Transverse colon (tissue), 4 donors: ENCODE results near the gene DCD. TPM values are rescaled to one million over a fixed set of nuclear protein-coding genes. Genes with fewer than 3 reads are reported as not detected.

ENCODE experiments used
- DNase-seq: peaks from one replicate; pipeline ENCODE4 v3.0.0-alpha.2; 2019
- H3K27ac ChIP-seq, 4 donors: fragments of 200-600 bp; sonication (generic); 2 replicates each; pipeline ENCODE4 v1.5.1; 2016 to 2018; ENCODE audit warnings: inconsistent platforms in 4 of 4
- H3K27me3 ChIP-seq: fragments of 200-600 bp; sonication (generic); 2 replicates; pipeline ENCODE4 v1.5.1; 2017; ENCODE audit warnings: inconsistent platforms
- H3K36me3 ChIP-seq, 4 donors: fragments of 200-600 bp; sonication (generic); 2 replicates each; pipeline ENCODE4 v1.5.1; 2017 to 2019; ENCODE audit warnings: inconsistent platforms in 4 of 4
- H3K4me1 ChIP-seq, 4 donors: fragments of 200-600 bp; sonication (generic); 2 replicates each; pipeline ENCODE4 v1.5.1; 2017 to 2020; ENCODE audit warnings: inconsistent platforms in 4 of 4
- H3K4me3 ChIP-seq, 4 donors: fragments of 200-600 bp; sonication (generic); 1 replicate in 1 of 4; 2 replicates in 3 of 4; pipeline versions ENCODE4 v1.5.1 to v1.6.1; 2017 to 2019; ENCODE audit warnings: inconsistent platforms in 4 of 4
- H3K9me3 ChIP-seq, 2 donors: fragments of 200-600 bp; sonication (generic); 2 replicates each; pipeline ENCODE4 v1.5.1; 2017 to 2019; ENCODE audit warnings: inconsistent platforms in 2 of 2
- EP300 ChIP-seq: sonication (generic); formaldehyde crosslinking; IDR thresholded peaks from one replicate; pipeline ENCODE4 v1.6.1; 2017; ENCODE audit warnings: antibody characterized with exemption, low read depth
- POLR2A ChIP-seq: fragments of 450-650 bp; IDR thresholded peaks from one replicate; pipeline ENCODE4 v1.6.1; 2016; ENCODE audit warnings: antibody characterized with exemption, mild to moderate bottlenecking, moderate library complexity
- POLR2AphosphoS5 ChIP-seq, 3 donors: sonication (generic); formaldehyde crosslinking; IDR thresholded peaks; one replicate each; pipeline ENCODE4 v1.6.1; 2016; ENCODE audit warnings: antibody characterized with exemption in 3 of 3
- WGBS, 2 donors: methylation state at CpG; one replicate each; pipeline ENCODE4 v1.1.5; 2018; ENCODE audit warnings: low coverage in 1 of 2; 5-methylcytosine and 5-hydroxymethylcytosine counted together
- in situ Hi-C, 4 donors: fragments of 200-750 bp; cut with MboI; loops; one replicate each; pipeline versions ENCODE4 v1.15.0 to v1.15.1; 2017; ENCODE audit warnings: low sequenced_read_pairs in 3 of 4, low pct_ligation_motif_present in 1 of 4, low pct_unique_long_range_greater_than_20kb in 1 of 4
- intact Hi-C: fragments of 100-400 bp; cut with DNase I; formaldehyde crosslinking; loops from one replicate; pipeline ENCODE4 v1.15.1; 2023; ENCODE audit warnings: low total_unique reads
- total RNA-seq, 4 donors: library from RNA; depleted of rRNA; stranded (reverse); fragments of >200 nt; gene quantifications; one replicate each; pipeline ENCODE4 v1.1.0, GENCODE V29; 2016
- TF ChIP-seq, protein P1 (sequence below), 5 experiments: fragments of 200-600 bp in 3 of 5; fragments of 450-650 bp in 2 of 5; sonication (generic) in 3 of 5; IDR thresholded peaks; 1 replicate in 2 of 5; 2 replicates in 3 of 5; pipeline ENCODE4 v1.5.1; 2016 to 2017; ENCODE audit warnings: antibody characterized with exemption in 5 of 5, inconsistent platforms in 3 of 5, mild to moderate bottlenecking in 2 of 5, moderate library complexity in 1 of 5

DCD gene
- total RNA-seq, 4 donors from 2014 or later = not detected

DNA sequence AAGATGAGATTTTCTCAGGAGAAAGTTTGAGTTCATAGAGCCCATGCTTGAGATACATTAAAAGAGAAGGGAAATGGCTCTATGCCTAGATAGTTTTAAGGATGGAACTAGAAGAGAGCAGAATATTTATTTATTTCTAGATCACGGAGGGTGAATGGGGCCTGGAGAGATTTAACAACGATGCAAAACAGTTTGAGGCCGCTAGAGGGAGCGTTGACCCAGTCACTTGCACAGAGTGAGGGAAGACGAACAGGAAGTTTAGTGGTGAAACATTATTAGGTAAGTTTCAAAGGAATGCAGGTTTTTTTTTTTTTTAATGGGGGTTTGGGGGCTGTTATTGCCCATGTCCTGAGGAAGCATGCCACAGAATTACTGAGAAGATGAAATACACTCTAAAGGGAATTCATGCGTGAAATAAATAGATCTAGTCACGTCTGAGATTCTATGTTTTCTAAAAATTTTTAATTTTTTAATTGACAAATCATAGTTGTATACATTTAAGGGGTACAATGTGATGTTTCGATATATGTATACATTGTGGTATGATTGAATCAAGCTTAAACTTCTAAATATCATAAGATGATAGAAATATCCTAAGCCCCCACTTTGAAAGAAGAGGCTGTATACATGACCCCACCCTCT, 44.9 kb downstream of the DCD start:
- no peaks in the 10 kb centered on the region for H3K27me3 ChIP-seq
- TF ChIP-seq POLR2AphosphoS5 (IDR thresholded peaks at IDR 0.05) (no peak), EP300 (no peak), POLR2A (no peak)
- TF ChIP-seq, protein P1, sequence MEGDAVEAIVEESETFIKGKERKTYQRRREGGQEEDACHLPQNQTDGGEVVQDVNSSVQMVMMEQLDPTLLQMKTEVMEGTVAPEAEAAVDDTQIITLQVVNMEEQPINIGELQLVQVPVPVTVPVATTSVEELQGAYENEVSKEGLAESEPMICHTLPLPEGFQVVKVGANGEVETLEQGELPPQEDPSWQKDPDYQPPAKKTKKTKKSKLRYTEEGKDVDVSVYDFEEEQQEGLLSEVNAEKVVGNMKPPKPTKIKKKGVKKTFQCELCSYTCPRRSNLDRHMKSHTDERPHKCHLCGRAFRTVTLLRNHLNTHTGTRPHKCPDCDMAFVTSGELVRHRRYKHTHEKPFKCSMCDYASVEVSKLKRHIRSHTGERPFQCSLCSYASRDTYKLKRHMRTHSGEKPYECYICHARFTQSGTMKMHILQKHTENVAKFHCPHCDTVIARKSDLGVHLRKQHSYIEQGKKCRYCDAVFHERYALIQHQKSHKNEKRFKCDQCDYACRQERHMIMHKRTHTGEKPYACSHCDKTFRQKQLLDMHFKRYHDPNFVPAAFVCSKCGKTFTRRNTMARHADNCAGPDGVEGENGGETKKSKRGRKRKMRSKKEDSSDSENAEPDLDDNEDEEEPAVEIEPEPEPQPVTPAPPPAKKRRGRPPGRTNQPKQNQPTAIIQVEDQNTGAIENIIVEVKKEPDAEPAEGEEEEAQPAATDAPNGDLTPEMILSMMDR (IDR thresholded peaks at IDR 0.05) = peak; percentile 59 to 79 (median 73)
- 17 to 33% methylated on average over 7 to 8 of the region's 8 CpGs for WGBS, 2 donors
- H3K27ac ChIP-seq = no peak overlapping the region
- in situ Hi-C loops = no loop called here
- H3K36me3 ChIP-seq = no peaks in the 10 kb centered on the region
- intact Hi-C loops = no loop called here
- no peaks in the 10 kb centered on the region for H3K4me1 ChIP-seq
- H3K4me3 ChIP-seq = no peak overlapping the region
- no peaks in the 10 kb centered on the region for H3K9me3 ChIP-seq
- DNase-seq = peak; percentile 59

DNA sequence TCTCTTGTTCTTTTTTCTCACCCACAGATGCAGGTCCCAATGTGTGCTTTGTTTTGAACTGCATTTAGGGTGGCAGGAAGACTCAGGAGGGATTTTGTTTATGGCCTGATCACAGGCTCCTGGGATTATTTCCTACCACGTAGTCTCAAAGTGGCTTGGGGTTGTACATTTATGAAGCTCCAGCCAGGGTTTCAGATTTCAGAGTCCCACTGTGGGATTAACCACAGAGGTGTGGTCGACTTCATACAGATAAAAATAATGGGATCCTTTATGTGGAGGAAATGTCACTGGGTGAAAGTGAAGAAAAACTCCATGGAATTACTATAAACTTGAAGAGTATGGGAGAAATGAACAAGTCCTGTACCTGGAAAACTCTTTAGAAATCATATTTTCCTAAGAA, 45.5 kb downstream of the DCD start:
- TF ChIP-seq POLR2A = no peak
- TF ChIP-seq POLR2AphosphoS5 (IDR thresholded peaks at IDR 0.05) = no peak
- no peak for TF ChIP-seq EP300
- TF ChIP-seq, protein P1 (IDR thresholded peaks at IDR 0.05) = no peak

DNA sequence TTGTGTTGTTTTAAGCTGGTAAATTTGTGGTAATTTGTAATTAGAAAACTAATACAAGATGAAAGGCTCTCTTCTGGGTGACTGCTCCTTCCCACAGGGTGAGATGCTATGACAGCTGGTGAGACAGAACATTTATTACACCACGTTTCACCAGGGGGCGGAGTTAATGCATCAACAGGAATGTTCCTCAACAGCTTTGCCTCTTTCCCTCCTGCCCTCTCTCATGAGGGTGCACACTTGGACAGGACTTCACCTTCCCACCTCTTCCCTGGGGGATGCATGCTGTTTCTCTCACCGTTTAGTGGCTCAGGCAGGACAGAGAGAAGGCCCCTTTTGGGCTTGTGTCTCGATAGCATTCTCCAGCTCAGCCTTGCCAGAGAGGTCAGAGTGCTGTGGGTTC, 46.3 kb downstream of the DCD start:
- WGBS, 2 donors = 58 to 80% methylated on average over 1 to 4 of the region's 4 CpGs

More for the DNA sequence above, 45.5 kb downstream of the DCD start:
- DNase-seq = no peak
- WGBS, 2 donors = 46 to 50% methylated on average over 2 of the region's 2 CpGs
- Histone ChIP-seq H3K27ac (no peak overlapping the region), H3K36me3 (no peaks in the 10 kb centered on the region), H3K4me1 (no peaks in the 10 kb centered on the region), H3K27me3 (no peaks in the 10 kb centered on the region), H3K4me3 (no peak overlapping the region), H3K9me3 (no peaks in the 10 kb centered on the region)
- intact Hi-C loops = no loop called here
- in situ Hi-C loops = no loop called here

DNA sequence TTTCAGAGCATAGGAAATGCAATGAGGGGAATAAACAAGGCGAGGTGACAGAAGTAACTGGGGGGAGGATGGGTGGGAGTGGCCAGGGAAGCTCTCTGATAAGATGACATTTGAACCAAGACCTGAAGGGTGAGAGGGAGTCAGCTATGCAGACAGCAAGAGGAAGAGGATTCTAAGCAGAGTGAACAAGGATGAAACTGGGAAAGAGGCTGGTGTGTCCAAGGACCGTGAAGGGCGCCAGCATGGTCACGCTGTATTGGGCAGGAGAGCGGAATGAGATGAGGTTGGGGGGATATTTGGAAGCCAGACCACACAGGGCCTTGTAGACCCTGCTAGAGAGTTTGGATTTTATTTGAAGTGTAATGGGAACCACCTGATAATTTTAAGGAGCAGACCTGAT, 49.2 kb downstream of the DCD start:
- Histone ChIP-seq H3K4me1 (no peaks in the 10 kb centered on the region), H3K4me3 (no peak overlapping the region), H3K9me3 (no peaks in the 10 kb centered on the region), H3K36me3 (no peaks in the 10 kb centered on the region), H3K27ac (no peak overlapping the region), H3K27me3 (no peaks in the 10 kb centered on the region)
- WGBS, 2 donors = 85 to 92% methylated on average over 4 to 5 of the region's 5 CpGs
- in situ Hi-C loops = loop anchor here in 1 of 4 donors (25.0 kb wide), 1 partner anchor 363 kb away; no protein-coding TSS in a partner anchor
- no peak for TF ChIP-seq POLR2AphosphoS5 (IDR thresholded peaks at IDR 0.05)
- no peak for DNase-seq
- intact Hi-C loops = no loop called here

More for the DNA sequence above, 46.3 kb downstream of the DCD start:
- H3K36me3 ChIP-seq = no peaks in the 10 kb centered on the region
- TF ChIP-seq, protein P1 (IDR thresholded peaks at IDR 0.05) = no peak
- TF ChIP-seq EP300 = no peak
- no peak for TF ChIP-seq POLR2A
- TF ChIP-seq POLR2AphosphoS5 (IDR thresholded peaks at IDR 0.05) = no peak
- no peak for DNase-seq
- in situ Hi-C loops = no loop called here
- no peaks in the 10 kb centered on the region for H3K27me3 ChIP-seq
- H3K4me3 ChIP-seq = no peak overlapping the region
- no peaks in the 10 kb centered on the region for H3K4me1 ChIP-seq
- no peaks in the 10 kb centered on the region for H3K9me3 ChIP-seq
- H3K27ac ChIP-seq = no peak overlapping the region
- intact Hi-C loops = no loop called here

DNA sequence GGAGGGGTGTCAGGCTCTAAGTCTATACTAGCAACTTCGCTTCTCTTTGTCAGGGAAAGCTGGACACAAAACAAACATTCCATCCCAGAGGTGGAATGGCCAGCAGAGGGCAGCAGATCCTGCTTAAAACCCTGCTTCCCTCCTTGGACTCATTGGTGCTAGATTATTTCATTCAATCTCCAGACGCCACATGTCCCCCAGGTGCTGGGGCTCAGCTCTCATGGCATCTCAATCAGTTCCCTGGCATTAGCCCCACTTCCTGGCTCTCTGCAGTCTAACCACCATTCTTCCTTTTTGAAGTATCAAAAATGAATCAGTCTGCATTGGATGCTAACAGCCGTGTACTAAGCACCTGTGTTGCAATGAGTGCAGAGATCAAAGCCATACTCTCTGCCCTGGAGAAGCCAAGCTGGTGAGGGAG, 51.6 kb downstream of the DCD start:
- H3K9me3 ChIP-seq = no peaks in the 10 kb centered on the region

More for the DNA sequence above, 51.6 kb downstream of the DCD start:
- no peak overlapping the region for H3K27ac ChIP-seq
- TF ChIP-seq POLR2A = no peak
- no peak for TF ChIP-seq POLR2AphosphoS5 (IDR thresholded peaks at IDR 0.05)
- TF ChIP-seq, protein P1 (IDR thresholded peaks at IDR 0.05) = peak; percentile 49 to 85 (median 83)
- DNase-seq = peak; percentile 64
- intact Hi-C loops = no loop called here
- 17 to 27% methylated on average over 2 to 3 of the region's 3 CpGs for WGBS, 2 donors
- no peak overlapping the region for H3K4me3 ChIP-seq
- in situ Hi-C loops = loop anchor here in 1 of 4 donors (25.0 kb wide), 1 partner anchor 366 kb away; no protein-coding TSS in a partner anchor
- no peaks in the 10 kb centered on the region for H3K27me3 ChIP-seq
- H3K4me1 ChIP-seq = peaks cover 0 to 1% (median 0%) of the 10 kb centered on the region in 4 donors
- no peaks in the 10 kb centered on the region for H3K36me3 ChIP-seq
